NCI-H2107 treated with DMSO at 0.1 percent for 48 hours (cell line): Measurements from ENCODE around the gene CRK.
"Not testable (repeated sequence)": the region's sequence is repeated elsewhere in the genome, so short reads cannot be mapped to it uniquely, and the experiment has no call there.

ENCODE experiments used
- DNase-seq: peaks from one replicate; lab custom pipeline; 2025; ENCODE audit not compliant: unreplicated experiment; lab: John Stamatoyannopoulos, UW

CRK gene

DNA sequence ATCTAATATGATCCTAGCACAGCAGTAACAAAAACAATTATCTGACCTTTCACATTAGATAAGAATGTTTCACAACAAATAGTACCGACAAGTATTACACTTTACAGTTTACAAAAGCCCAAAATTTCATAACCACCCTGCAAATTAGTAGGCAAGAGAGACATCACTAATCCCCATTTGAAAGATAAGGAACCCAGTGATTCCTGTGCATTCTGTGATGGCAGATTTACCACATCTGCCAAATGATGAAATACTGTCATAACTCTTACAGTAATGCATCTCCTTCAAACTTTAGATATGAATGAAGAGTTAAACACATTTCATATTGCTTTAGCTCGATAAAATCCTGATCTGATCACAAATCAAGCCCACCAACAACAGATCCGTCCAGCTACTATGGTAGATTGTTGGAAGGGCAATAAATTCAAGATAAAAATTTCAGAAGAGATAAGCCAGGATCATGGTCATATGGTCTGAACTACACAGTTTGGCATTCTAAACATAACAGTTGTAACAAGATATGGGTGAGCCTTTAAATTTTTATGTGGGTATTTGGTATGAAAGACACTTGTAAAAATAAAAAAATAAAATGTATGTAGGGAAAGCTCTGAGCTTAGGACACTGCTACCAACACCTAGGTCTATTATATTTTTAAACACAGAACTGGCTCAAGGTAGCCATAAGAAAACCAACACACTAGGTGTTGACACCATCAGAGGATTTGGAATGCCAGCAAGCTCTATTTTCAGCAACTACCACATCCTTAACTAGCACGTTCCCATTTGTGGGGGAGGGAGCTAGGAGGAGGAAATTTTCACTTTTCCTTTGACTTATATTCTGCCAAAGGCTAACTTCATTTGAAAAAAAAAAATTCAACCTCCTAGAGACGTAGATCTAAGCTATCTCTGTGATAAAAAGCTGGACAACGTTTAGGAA is 65.3 kb downstream of the CRK start:
- DNase-seq, result no peak

DNA sequence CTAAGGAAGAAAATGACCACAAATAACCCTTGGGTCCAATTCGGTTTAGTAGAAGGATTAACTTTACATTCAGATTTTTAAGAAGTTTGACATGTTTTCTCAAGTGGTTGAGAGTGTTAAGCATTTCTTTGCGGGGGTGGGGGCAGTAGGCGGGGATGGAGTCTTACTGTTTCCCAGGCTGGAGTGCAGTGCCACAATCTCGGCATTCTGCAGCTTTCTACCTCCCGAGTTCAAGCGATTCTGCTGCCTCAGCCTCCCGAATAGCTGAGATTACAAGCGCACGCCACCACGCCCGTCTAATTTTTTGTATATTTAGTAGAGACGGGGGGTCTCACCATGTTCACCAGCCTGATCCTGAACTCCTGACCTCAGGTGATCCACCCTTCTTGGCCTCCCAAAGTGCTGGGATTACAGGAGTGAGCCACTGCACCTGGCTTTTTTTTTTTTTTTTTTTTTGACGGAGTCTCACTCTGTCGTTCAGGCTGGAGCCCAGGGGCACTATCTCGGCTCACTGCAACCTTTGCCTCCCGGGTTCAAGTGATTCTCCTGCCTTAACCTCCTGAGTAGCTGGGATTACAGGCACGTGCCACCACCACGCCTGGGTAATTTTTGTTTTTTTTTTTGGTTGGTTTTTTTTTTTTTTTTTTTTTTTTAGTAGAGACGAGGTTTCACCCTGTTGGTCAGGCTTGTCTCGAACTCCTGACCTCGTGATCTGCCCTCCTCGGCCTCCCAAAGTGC is 68.4 kb downstream of the CRK start:
- DNase-seq, result not testable (repeated sequence)

DNA sequence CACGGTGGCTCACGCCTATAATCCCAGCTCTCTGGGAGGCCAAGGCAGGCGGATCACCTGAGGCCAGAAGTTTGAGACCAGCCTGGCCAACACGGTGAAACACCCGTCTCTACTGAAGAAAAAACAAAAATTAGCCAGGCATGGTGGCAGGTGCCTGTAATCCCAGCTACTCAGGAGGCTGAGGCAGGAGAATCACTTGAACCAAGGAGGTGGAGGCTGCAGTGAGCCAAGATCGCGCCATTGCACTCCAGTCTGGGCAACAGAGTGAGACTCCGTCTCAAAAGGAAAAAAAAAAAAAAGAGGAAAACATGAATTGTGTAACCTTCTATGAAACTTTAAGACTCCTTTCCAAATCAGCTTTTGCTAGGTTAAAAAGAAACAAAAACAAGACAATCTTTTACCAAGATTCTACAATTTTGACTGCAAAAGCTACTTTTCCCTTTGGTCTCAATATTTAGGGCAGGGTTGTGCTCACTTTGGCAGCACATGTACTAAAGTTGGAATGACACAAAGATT is 69.3 kb downstream of the CRK start:
- DNase-seq, result not testable (repeated sequence)

DNA sequence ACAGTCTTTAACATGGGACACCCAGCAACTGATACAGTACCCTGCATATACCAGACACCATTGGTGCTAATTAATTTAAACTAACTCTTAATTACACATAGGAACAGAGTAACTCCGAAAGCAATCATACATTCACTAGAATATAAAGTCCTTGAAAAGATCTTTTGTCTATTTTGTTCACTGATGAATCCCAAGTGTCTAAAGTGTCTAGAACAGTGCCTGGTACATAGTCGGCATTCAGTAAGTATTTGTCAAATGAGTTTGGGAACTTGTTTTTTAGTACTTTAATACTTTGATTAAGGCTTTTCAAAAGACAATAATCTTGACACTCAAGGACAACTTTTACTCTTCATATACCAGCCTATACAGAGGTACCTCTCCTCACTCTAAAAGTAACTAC is 69.8 kb downstream of the CRK start:
- no peak for DNase-seq

DNA sequence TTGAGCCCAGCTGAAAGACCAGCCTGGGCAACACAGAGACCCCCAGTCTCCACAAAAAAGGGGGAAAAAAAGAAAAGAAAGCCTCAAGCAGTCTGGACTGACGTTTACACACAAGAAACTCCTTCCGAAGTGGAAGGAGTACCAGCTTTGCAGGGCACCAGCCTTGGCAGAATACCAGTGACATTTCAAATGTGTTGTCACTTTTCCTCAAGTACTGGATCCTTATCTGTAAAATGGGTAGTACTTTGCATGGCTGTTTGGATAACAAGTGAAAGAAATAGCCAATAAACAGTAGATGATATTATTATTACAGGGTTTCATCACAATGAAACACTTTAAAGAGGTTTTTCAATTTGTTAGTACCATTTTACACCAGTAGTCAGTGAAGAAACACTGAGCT is 70.2 kb downstream of the CRK start:
- DNase-seq, result no peak

DNA sequence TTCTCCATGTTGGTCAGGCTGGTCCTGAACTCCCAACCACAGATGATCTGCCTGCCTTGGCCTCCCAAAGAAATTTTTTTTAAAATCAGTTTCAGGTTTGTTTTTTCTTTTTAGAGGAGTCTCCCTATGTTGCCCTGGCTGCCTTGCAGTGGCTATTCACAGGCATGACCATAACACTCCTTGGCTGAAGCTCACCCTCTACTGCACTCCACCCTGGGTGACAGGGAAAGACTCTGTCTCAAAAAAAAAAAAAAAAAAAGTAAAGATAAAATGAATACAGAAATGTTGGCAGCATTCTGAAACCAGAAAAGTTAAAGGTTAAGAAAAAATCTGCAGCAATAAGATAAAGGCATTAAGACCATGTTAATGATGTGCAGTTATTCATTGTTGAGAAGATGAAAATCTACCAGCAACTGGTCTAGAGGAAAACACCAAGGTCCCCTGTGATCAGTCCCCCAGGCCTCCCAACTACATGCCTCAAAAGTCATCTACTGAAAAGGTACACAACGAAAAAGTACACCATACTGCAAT is 71.1 kb downstream of the CRK start:
- no peak for DNase-seq

DNA sequence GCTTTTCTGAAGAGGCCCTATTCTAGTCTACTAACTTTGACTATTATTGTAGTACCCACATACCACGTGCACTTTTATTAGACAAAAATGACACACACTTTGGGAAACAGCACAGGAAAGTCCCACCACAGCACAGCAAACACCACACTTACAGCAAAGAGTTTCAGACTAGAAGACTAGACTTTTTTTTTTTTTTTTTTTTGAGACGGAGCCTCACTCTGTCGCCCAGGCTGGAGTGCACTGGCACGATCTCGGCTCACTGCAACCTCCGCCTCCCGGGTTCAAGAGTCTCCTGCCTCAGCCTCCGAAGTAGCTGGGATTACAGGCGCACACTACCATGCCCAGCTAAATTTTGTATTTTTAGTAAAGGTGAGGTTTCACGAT is 76.1 kb downstream of the CRK start:
- no peak for DNase-seq

DNA sequence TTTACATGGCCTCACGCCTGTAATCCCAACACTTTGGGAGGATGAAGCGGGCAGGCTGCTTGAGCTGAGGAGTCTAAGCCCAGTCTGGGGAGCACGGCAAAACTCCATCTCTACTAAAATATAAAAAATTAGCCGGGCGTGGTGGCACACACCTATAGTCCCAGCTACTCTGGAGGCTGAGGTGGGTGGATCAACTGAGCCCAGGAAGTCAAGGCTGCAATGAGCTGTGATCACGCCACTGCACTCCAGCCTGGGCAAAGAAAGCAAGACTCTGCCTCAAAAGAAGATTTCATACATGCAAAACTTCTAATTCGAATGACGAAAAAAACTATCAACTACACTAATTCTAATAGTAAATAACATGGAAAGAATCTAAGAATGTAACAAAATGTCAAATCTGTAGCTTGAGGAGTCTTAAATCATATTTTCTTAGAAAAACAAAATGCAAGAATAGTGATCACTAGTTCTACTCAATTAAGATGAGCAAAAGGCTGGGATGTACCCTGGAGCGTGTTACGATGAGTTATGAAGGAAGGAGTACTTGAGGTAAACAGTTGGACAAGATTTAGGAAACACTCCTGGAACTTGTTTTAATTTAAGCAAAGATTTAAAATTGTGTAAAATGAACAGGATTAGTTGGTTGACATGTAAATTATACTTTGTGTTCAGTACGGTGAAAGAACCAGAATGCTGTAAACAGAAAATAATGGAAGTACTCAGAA is 76.7 kb downstream of the CRK start:
- DNase-seq, result no peak

DNA sequence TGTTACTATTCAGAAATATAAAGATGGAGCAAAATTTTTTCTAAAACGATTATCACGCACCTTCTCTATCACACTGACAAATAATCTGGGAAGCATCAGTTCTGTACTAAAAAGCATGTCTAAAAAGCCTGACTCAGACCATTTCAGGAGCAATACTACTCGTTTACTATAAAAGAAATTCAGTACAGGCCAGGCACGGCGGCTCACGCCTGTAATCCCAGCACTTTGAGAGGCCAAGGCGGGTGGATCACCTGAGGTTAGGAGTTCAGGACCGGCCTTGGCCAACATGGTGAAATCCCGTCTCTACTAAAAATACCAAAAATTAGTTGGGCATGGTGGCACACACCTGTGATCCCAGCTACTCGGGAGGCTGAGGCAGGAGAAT is 77.6 kb downstream of the CRK start:
- not testable (repeated sequence) for DNase-seq

DNA sequence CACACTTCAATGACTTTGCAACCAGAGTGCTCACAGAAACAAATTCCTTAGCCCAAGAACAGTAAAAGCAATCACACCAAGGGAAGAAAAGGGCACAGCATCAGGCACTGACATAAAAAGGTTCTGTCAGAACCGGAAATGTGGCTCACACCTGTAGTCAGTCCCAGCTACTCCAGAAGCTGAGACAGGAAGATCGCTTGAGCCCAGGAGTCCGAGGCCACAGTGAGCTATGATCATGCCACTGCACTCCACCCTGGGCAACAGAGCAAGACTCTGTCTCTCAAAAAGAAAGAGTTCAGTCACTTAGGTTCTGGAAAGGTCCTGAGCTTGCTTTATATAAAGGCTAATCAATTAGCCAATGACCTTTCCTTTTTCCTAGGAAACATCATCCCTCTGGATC is 78.7 kb downstream of the CRK start:
- no peak for DNase-seq

DNA sequence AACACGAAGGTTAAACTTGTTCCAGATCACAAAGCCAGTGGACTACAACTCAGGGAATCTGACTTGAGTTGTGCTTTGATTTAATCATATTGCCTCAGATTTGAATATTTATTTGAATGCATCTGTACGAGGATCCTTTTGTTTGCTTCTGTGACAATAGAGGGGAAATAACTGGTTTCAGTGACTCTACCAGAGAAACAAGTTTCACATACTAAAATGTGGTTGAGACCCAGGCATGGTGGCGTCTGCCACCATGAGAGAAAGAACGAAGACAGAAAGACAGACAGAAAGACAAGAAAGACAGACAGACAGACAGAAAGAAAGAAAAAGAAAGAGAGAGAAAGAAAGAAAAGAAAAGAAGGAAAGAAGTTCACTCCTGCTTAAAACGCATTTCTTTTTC is 80.0 kb downstream of the CRK start:
- DNase-seq, result no peak

DNA sequence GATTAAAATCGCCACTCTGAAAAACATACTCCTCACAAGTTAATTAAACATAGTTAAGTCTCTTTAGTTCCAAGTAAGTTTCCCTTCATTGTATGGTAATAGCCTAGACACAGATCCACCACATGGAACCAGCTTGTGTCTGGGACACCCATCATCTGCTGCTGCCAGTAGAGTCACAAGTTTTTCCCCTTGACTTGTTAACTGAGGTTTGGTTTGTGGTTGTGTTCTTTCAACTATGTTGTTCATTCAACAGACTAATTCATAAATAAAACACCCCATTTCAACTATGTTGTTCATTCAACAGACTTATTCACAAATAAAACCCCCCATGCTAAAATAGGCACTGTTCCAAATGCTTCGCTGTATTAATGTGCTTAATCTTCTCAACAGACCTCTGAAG is 80.4 kb downstream of the CRK start:
- DNase-seq, result no peak

DNA sequence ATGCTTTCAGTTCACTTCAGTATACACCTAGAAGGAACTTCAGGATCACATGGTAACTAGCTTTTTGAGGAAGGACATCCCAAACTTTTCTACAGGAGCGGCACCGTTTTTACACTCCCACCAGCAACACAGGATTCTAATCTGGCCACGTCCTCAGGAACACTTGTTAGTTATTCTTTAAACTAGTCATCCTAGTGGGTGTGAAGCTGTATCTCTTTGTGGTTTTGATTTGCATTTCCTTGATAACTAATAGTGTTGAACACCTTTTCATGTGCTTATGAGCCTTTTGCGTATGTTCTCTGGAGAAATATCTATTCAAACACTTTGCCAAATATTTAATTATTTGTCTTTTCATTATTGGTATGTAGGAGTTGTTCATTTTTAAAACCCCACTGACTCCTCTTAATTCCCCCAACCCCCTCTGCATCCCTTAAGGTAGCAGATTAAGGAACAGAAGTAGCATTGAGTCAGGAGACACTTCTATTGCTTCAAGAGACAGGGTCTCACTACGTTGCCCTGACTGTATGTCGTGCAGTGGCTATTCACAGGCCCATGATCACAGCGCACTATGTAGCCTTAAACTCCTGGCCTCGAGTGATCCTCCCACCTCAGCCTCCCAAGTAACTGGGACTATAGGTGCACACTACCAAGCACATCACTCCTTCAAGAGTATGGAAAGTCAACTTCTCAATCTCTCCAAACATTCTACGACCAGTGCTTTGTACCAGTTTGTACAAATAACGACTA is 81.4 kb downstream of the CRK start:
- DNase-seq, result no peak

DNA sequence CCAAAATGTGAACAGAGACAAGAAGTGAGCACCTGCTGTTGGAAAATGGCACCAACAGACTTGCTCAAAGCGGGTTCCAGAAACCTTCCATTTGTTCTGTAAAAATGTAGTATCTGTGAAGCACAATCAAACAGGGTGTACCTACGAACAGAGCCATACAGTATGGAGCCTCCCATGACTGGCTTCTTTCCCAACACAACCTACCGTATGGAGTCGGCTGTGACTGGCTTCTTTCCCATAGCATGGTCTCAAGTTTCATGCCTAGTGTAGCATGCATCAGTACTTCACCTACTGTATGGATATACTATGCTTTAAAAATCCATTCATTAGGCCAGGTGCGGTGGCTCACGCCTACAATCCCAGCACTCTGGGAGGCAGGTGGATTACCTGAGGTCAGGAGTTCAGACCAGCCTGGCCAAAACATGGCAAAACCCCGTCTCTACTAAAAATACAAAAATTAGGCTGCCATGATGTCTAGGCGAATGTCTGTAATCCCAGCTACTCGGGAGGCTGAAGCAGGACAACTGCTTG is 82.3 kb downstream of the CRK start:
- no peak for DNase-seq

DNA sequence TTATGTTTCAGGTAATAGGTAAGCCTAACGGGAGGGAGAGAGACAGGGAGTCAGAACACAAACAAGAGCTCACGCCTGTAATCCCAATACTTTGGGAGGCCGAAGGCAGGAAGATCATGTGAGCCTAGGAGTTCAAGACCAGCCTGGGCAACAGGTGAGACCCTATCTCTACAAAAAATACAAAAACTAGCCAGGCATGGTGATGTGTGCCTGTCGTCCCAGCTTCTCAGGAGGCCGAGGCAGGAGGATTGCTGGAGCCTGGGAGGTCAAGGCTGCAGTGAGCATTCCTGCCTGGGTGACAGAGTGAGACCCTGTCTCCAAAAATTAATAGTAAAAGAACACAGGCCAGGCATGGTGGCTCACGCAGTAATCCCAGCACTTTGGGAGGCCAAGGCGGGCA is 83.4 kb downstream of the CRK start:
- no peak for DNase-seq

DNA sequence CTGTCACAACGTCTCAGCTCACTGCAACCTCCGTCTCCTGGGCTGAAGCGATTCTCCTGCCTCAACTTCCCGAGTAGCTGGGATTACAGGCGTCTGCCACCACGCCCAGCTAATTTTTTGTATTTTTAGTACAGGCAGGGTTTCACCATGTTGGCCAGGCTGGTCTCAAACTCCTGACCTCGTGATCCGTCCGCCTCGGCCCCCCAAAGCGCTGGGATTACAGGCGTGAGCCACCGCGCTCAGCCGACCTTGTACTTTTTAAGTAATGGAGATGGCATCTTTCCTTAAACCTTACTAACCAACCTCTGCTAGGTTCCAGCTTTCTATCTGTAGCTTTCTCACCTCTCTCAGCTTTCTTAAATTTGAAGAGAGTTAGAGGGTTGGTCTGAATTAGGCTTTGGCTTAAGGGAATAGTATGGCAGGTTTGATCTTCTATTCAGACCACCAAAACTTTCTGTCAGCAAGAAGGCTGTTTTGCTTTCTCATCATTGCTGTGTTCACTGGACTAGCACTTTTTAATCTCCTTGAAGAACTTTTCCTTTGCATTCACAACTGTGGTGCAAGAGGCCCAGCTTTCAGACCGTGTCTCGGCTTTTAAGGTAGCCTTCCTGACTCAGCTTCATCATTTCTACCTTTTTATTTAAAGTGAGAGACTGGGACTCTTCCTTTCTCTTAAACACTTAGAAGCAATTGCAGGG is 84.0 kb downstream of the CRK start:
- DNase-seq, result no peak
